Keratinocyte (primary cell): ENCODE results near the gene CTTNBP2.

Experiments used
- CTCF ChIP-seq, 3 experiments: IDR thresholded peaks in 1 of 3; conservative IDR thresholded peaks in 1 of 3; optimal IDR thresholded peaks in 1 of 3; 2 replicates in 2 of 3; 3 replicates in 1 of 3; pipeline versions ENCODE3 to v1.5.1; 2011; ENCODE audit warnings: low read length in 3 of 3, mild to moderate bottlenecking in 3 of 3, moderate library complexity in 2 of 3, control low read depth in 1 of 3, inconsistent platforms in 1 of 3; ENCODE audit not compliant: insufficient read depth in 2 of 3; ENCODE audit errors: extremely low read depth in 1 of 3
- EZH2 ChIP-seq: IDR thresholded peaks from one replicate; pipeline ENCODE4 v1.6.1; 2012; ENCODE audit warnings: inconsistent platforms, mild to moderate bottlenecking, low read length, moderate library complexity

GRCh38 chr7:117698018-117698417 is 175.2 kb downstream of the CTTNBP2 start:
- TF ChIP-seq CTCF (optimal IDR thresholded peaks at IDR 0.05 in 1 of 3, IDR thresholded peaks at IDR 0.05 in 1 of 3, conservative IDR thresholded peaks at IDR 0.05 in 1 of 3; ENCODE audit: extremely low read depth in 1 of 3, insufficient read depth in 2 of 3, low read length in 3 of 3): no peak
- TF ChIP-seq EZH2: no peak
